ENCODE measurements around the gene ACHE.

ACHE gene

GRCh38 chr7:100884736-100885439 lies 10.8 kb downstream of the ACHE start:
- DNase-seq: no peak

- DNase-seq: no peak
These were observed 12.7 kb downstream of the ACHE start for GRCh38 chr7:100882785-100883526.

- no peak for DNase-seq
These were observed 13.5 kb downstream of the ACHE start for GRCh38 chr7:100882201-100882600.

GRCh38 chr7:100881136-100881535 lies 14.6 kb downstream of the ACHE start:
- DNase-seq: no peak

- no peak for DNase-seq
These were observed 15.0 kb downstream of the ACHE start for GRCh38 chr7:100880645-100881044.

GRCh38 chr7:100879685-100880261 lies 15.9 kb downstream of the ACHE start:
- DNase-seq: no peak

GRCh38 chr7:100878685-100879084 lies 17.0 kb downstream of the ACHE start:
- DNase-seq: no peak

- DNase-seq: no peak
These were observed 17.7 kb downstream of the ACHE start for GRCh38 chr7:100878013-100878412.

- peak; percentile 18 for DNase-seq
These were observed 20.3 kb downstream of the ACHE start for GRCh38 chr7:100875356-100875751.

GRCh38 chr7:100874577-100875355 lies 20.9 kb downstream of the ACHE start, which contains the start of gene SRRT:
Gene SRRT (plus strand): TSS chr7:100875103. CDS start chr7:100875591, 488 bp downstream.
- DNase-seq: peak; percentile 99

GRCh38 chr7:100874300-100874576 lies 21.4 kb downstream of the ACHE start:
- DNase-seq: no peak

GRCh38 chr7:100873599-100874299 lies 21.9 kb downstream of the ACHE start:
- no peak for DNase-seq

- no peak for DNase-seq
These were observed 27.8 kb downstream of the ACHE start for GRCh38 chr7:100867776-100868485.

GRCh38 chr7:100867040-100867775 lies 28.5 kb downstream of the ACHE start, which contains the start of gene TRIP6:
Gene TRIP6 (plus strand): TSS chr7:100867387. CDS start chr7:100867498, 111 bp downstream.
- no peak for DNase-seq

- no peak for DNase-seq
These were observed 29.0 kb downstream of the ACHE start for GRCh38 chr7:100866729-100867039.

GRCh38 chr7:100865938-100866728 lies 29.6 kb downstream of the ACHE start:
- DNase-seq: peak; percentile 69

- no peak for DNase-seq
These were observed 30.2 kb downstream of the ACHE start for GRCh38 chr7:100865372-100865911.

GRCh38 chr7:100864263-100864845 lies 31.3 kb downstream of the ACHE start:
- DNase-seq: no peak

- DNase-seq: no peak
These were observed 32.2 kb downstream of the ACHE start for GRCh38 chr7:100863406-100863950.

GRCh38 chr7:100861616-100861985 lies 34.1 kb downstream of the ACHE start:
- DNase-seq: no peak

Measured in NCI-H2029 (cell line).